Testis (tissue), 2 donors: ENCODE data around the gene NFKBIZ.

Source experiments
- POLR2A ChIP-seq: fragments of 450-650 bp; IDR thresholded peaks from one replicate; pipeline ENCODE4 v1.6.1; 2017; ENCODE audit warnings: antibody characterized with exemption, mild to moderate bottlenecking, moderate library complexity
- TF ChIP-seq, protein P1 (sequence below), 3 experiments: fragments of 450-650 bp in 2 of 3; fragments of 200-600 bp in 1 of 3; sonication (generic) in 1 of 3; IDR thresholded peaks; one replicate each; pipeline ENCODE4 v1.5.1; 2016 to 2019; ENCODE audit warnings: antibody characterized with exemption in 3 of 3, mild to moderate bottlenecking in 2 of 3, moderate library complexity in 1 of 3

DNA sequence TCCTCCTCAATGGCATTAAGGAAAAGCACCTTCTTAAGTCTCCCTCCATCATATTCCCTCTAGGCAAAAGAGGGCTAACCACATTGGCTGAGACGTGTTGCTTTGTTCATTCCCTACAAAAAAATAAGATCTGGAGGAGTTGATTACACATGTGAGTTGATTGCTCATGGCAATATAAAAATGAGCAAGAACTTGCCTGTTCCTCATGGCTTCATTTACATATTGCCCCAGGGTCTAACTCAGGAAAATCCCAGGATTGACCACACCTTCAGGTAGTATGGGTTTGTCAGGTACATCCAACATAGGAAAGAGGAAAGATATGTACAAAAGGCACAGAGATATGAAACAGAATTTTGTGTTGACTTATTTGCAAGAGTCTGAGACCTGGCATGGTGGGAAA is 35.5 kb downstream of the NFKBIZ start:
- TF ChIP-seq, protein P1, sequence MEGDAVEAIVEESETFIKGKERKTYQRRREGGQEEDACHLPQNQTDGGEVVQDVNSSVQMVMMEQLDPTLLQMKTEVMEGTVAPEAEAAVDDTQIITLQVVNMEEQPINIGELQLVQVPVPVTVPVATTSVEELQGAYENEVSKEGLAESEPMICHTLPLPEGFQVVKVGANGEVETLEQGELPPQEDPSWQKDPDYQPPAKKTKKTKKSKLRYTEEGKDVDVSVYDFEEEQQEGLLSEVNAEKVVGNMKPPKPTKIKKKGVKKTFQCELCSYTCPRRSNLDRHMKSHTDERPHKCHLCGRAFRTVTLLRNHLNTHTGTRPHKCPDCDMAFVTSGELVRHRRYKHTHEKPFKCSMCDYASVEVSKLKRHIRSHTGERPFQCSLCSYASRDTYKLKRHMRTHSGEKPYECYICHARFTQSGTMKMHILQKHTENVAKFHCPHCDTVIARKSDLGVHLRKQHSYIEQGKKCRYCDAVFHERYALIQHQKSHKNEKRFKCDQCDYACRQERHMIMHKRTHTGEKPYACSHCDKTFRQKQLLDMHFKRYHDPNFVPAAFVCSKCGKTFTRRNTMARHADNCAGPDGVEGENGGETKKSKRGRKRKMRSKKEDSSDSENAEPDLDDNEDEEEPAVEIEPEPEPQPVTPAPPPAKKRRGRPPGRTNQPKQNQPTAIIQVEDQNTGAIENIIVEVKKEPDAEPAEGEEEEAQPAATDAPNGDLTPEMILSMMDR (IDR thresholded peaks at IDR 0.05): no peak
- no peak for TF ChIP-seq POLR2A
